GM18858 (cell line): ENCODE measurements around the gene PROCA1.
A peak's percentile ranks its signal among the peaks of the same experiment; 100 is the strongest.

Experiments
- ATAC-seq: cut with Tn5 transposase; IDR thresholded peaks from one replicate; pipeline ENCODE4 v1.9.1; 2021; ENCODE audit not compliant: unreplicated experiment

The PROCA1 gene

GRCh38 chr17:28712705-28713415 is 1.2 kb upstream of the PROCA1 start:
- ATAC-seq = no peak

- ATAC-seq = no peak
Measured at GRCh38 chr17:28712032-28712704, 480 bp upstream of the PROCA1 start.

- ATAC-seq = peak; percentile 54
Measured at GRCh38 chr17:28710861-28711722, 596 bp downstream of the PROCA1 start.

- ATAC-seq = no peak
Measured at GRCh38 chr17:28707339-28707720, 4.4 kb downstream of the PROCA1 start.

GRCh38 chr17:28706471-28707338 is 5.0 kb downstream of the PROCA1 start:
- no peak for ATAC-seq

- ATAC-seq = no peak
Measured at GRCh38 chr17:28705728-28706334, 5.9 kb downstream of the PROCA1 start.

- ATAC-seq = no peak
Measured at GRCh38 chr17:28705074-28705659, 6.5 kb downstream of the PROCA1 start.

GRCh38 chr17:28704219-28704858 is 7.3 kb downstream of the PROCA1 start:
- no peak for ATAC-seq

- ATAC-seq = no peak
Measured at GRCh38 chr17:28703552-28704218, 8.0 kb downstream of the PROCA1 start.

- ATAC-seq = no peak
Measured at GRCh38 chr17:28702752-28703150, 8.9 kb downstream of the PROCA1 start.

- ATAC-seq = no peak
Measured at GRCh38 chr17:28702026-28702751, 9.5 kb downstream of the PROCA1 start.

- ATAC-seq = no peak
Measured at GRCh38 chr17:28700830-28701492, 10.7 kb downstream of the PROCA1 start.

- ATAC-seq = no peak
Measured at GRCh38 chr17:28700278-28700677, 11.4 kb downstream of the PROCA1 start.

GRCh38 chr17:28698253-28698941 is 13.3 kb downstream of the PROCA1 start:
- ATAC-seq = no peak

GRCh38 chr17:28693869-28694268 is 17.8 kb downstream of the PROCA1 start:
- no peak for ATAC-seq

- ATAC-seq = no peak
Measured at GRCh38 chr17:28689011-28689410, 22.7 kb downstream of the PROCA1 start.

GRCh38 chr17:28688481-28688880 is 23.2 kb downstream of the PROCA1 start:
- no peak for ATAC-seq
